HG03439 (cell line): ENCODE measurements around the gene ZNF287.

ENCODE experiments used
- ATAC-seq: cut with Tn5 transposase; IDR thresholded peaks from one replicate; pipeline ENCODE4 v1.9.1; 2021; ENCODE audit warnings: mild to moderate bottlenecking, moderate library complexity; ENCODE audit not compliant: unreplicated experiment

ZNF287 gene

DNA sequence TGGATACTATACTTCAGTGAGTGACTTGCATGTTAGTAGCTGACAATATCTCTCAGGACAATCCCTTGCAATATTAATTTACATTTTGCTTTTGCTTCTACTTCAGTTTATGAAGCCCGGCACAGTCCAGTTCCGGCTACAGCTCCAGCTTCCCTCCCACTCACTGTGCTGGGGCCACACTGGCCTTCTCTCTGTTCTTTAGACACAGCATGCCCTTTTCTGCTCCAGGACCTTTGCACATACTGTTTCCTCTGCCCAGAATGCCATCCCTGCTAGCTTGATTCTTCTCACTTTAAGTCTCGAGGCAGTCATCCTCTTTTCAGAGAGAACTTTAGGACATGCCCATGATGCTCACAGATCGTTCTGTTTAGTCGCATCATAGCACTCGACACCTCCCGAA lies 51.5 kb downstream of the ZNF287 start:
- no peak for ATAC-seq

DNA sequence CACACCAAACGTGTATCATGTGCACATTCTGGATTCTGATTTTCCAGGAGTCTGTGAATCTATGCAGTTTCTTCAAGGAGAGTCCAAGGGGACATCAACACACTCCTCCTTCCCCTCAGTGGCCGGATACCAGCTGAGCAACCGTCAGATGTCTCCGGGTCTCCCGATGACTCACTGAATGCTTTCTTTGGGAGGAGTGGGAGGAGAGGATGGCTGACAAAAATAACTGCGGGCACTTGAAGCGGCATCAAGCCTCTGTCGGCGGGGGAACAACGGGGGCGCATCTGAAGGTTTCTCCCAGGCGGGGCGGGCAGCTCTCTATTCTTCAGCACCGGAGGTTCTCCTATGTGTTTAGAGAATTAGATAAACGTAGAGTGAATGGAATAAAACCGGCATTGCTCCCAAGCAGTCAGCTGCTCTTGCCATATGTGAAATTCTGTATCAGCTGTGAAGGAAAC lies 52.4 kb downstream of the ZNF287 start:
- ATAC-seq: no peak

DNA sequence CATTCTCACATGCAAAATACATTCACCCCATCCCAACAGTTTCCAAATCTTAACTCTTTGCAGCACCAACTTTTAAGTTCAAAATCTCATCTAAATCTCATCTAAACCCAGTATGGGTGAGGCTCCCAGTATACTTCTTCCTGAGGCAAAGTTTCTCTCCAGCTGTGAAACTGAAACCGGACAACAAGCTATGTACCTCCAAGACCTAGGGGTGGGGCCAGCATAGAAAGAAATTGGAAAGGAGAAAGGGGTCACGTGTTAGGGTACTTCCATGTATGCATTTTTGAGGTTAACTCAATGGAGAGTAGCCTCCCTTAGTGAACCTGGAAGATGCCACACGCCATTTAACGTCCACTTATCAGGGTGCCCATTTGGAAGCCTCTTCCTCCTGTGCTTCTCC lies 53.1 kb downstream of the ZNF287 start:
- ATAC-seq: no peak

DNA sequence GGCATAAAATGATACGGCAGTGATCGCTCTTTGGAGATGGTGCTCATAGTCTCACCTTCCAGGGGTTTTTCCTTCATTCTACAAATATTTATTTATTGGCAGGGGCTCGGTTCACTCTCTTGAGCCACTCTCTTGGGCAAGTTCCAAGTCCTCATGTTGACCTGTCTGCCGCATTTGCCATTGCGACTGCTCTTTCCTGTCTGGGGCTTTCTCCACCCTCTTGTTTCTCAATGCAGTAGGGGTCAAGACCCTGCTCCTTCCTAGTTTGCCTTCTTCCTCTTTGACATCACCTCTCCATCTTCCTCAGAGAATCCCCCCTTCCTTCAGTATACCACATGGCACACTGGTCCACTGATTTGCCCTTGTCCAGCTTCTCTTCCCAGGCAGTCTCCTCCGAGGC lies 55.1 kb downstream of the ZNF287 start:
- no peak for ATAC-seq

DNA sequence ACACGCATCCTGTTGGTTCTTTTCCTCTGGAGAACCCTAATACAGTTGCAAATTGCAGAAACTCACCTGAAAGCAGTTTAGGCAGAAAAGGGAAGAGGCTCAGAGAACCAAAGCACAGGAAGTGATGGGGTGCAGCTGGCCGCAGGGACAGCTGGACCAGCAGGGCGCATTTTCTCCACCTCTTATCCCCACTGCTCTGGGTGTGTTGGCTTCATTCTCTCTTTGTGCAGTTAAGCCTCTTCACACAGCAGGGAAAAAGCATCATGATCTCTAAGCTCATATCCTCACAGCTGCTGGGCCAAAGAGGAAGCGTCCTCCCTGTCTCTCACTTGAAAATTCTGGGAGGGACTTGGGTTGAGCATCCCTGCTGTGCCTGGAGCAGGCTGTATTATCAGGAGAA lies 57.0 kb downstream of the ZNF287 start:
- ATAC-seq: no peak

DNA sequence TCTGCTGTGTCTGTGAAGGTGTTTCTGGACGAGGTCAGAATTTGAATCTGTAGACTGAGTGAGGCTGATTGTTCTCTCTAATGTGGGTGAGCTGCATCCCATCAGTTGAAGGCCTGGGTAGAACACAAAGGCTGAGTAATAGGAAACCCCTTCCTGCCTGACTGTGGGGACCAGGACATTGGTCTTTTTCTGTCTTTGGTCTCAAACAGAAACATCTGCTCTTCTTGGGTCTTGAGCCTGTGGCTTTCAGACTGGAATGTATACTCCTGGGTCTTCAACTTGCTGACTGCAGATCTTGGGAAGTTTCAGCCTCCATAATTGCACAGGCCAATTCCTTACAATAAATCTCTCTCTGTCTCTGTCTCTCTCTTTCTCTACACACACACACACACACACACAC lies 57.4 kb downstream of the ZNF287 start:
- ATAC-seq: no peak

DNA sequence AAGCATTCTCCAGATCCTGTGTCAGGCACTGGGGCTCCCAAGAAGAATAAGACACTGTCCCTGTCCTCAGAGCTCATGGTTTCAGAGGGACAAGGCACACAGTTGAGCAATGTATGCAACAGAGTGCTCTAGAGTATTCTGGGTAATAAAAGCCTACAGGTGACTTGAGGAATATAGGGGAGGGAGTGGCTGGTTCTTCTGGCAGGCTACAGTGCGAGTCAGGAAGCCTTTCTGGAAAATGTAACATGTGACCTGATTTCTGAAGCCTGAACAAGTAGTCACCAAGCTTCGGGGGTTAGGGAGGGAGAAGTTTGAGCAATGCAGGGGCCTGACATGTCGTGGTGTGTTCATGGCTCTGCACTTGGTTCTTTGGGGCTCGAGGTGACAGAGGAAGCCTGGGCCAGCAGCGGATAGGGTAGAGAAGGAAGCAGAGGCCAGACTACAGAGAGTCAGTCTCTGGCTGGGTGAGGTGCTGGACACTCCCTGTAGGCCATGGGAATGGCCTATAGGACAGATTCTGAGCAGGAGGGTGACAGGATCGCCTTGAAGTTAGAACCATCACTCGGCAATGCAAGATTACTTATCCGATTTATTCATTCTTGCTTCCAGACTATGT lies 61.0 kb downstream of the ZNF287 start:
- no peak for ATAC-seq

DNA sequence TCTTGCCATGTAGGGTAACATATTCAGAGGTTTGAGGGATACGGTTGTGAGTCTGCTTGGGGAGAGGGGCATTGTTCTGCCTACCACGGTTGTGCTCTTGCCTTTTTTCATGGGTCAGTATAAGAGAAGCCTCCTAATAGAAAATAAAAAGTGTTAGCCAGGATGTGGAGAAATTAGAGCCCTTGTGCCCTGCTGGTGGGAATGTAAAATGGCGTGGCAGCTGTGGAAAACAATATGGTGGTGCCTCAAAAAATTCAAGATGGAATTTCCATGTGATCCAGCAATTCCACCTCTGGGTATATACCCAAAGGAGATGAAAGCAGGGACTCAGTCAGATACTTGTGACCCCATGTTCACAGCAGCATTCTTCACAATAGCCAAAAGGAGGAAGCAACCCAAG lies 62.8 kb downstream of the ZNF287 start:
- no peak for ATAC-seq

DNA sequence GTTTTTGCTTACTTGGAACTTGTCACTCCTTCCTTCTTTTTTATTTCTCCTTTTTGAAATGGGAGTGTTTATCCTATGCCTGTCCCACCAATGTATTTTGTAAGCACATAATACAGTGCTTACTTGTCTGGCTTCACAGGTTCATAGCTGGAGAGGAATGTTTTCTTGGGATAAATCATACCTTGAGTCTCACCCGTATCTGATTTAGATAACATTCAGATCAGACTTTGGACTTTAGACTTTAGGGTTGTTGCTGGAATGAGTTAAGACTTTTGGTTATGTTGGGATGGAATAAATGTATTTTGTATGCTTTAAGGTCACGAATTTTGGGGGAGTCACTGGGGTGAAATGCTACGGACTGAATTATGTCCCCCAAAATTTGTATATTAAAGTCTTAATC lies 64.0 kb downstream of the ZNF287 start:
- ATAC-seq: no peak
